HEK293 (cell line): Measurements from ENCODE around the gene TRNP1.

Source experiments
- CTCF ChIA-PET: fragments of 350-600 bp; formaldehyde crosslinking; extraction: SDS; loops from one replicate; lab custom pipeline; 2021; ENCODE audit warnings: antibody characterized with exemption; lab: Yijun Ruan, JAX
- POLR2A ChIA-PET: fragments of 300-600 bp; formaldehyde crosslinking; extraction: SDS; loops from one replicate; lab custom pipeline; 2020; ENCODE audit warnings: antibody characterized with exemption, inconsistent platforms; lab: Yijun Ruan, JAX
- H3K27ac ChIP-seq: fragments of 200-500 bp; sonication (Bioruptor generic); 2 replicates; pipeline ENCODE4 v1.5.1; 2014; ENCODE audit warnings: low read depth, low read length, control low read depth, inconsistent platforms; ENCODE audit errors: extremely low read depth
- H3K36me3 ChIP-seq, 2 experiments: fragments of 200-500 bp in 1 of 2; sonication (Bioruptor generic) in 1 of 2; 1 replicate in 1 of 2; 2 replicates in 1 of 2; pipeline ENCODE4 v1.5.1; 2014 to 2017; ENCODE audit warnings: inconsistent platforms in 2 of 2, low read length in 2 of 2; ENCODE audit not compliant: control insufficient read depth in 2 of 2, insufficient read depth in 1 of 2
- H3K4me1 ChIP-seq: fragments of 200-500 bp; sonication (Bioruptor generic); 2 replicates; pipeline ENCODE4 v1.5.1; 2014; ENCODE audit warnings: mild to moderate bottlenecking, low read length, inconsistent platforms; ENCODE audit not compliant: control insufficient read depth, insufficient read depth
- H3K4me3 ChIP-seq: 2 replicates; pipeline ENCODE4 v1.5.1; 2011; ENCODE audit warnings: low read depth, mild to moderate bottlenecking, control low read depth, low read length, moderate library complexity
- H3K9me3 ChIP-seq: fragments of 200-500 bp; sonication (Bioruptor generic); 2 replicates; pipeline ENCODE4 v1.5.1; 2014; ENCODE audit warnings: low read depth, low read length, inconsistent platforms; ENCODE audit not compliant: control insufficient read depth, insufficient read depth
- EGR2 ChIP-seq: fragments of 450-650 bp; formaldehyde crosslinking; IDR thresholded peaks from 2 replicates; pipeline ENCODE4 v1.5.1; 2016; ENCODE audit warnings: low read depth, missing biosample characterization, missing genetic modification characterization
- GLI2 ChIP-seq: fragments of 450-650 bp; formaldehyde crosslinking; IDR thresholded peaks from 2 replicates; pipeline ENCODE4; 2017; ENCODE audit warnings: missing biosample characterization, missing genetic modification characterization, low read depth, borderline replicate concordance
- KLF8 ChIP-seq: fragments of 450-650 bp; formaldehyde crosslinking; IDR thresholded peaks from 2 replicates; pipeline ENCODE4 v1.5.1; 2016; ENCODE audit warnings: missing biosample characterization, missing genetic modification characterization
- OSR2 ChIP-seq: fragments of 450-650 bp; formaldehyde crosslinking; IDR thresholded peaks from 2 replicates; pipeline ENCODE4 v1.5.1; 2016; ENCODE audit warnings: missing biosample characterization, missing genetic modification characterization
- PRDM1 ChIP-seq: fragments of 450-650 bp; formaldehyde crosslinking; IDR thresholded peaks from 2 replicates; pipeline ENCODE4; 2016; ENCODE audit warnings: missing biosample characterization, missing genetic modification characterization
- SCRT1 ChIP-seq: fragments of 450-650 bp; formaldehyde crosslinking; IDR thresholded peaks from 2 replicates; pipeline ENCODE4 v1.5.1; 2016; ENCODE audit warnings: missing biosample characterization, missing genetic modification characterization, borderline replicate concordance
- WT1 ChIP-seq: fragments of 450-650 bp; formaldehyde crosslinking; IDR thresholded peaks from 2 replicates; pipeline ENCODE4 v1.5.1; 2016; ENCODE audit warnings: missing biosample characterization, missing genetic modification characterization
- ZBTB20 ChIP-seq: fragments of 450-650 bp; formaldehyde crosslinking; IDR thresholded peaks from 2 replicates; pipeline ENCODE4 v1.5.1; 2016; ENCODE audit warnings: missing biosample characterization, missing genetic modification characterization
- ZFHX2 ChIP-seq: fragments of 450-650 bp; formaldehyde crosslinking; conservative IDR thresholded peaks from 2 replicates; pipeline ENCODE4 v1.5.1; 2016; ENCODE audit warnings: missing biosample characterization, missing genetic modification characterization
- ZNF121 ChIP-seq: fragments of 450-650 bp; formaldehyde crosslinking; IDR thresholded peaks from 2 replicates; pipeline ENCODE4 v1.5.1; 2016; ENCODE audit warnings: missing biosample characterization, missing genetic modification characterization
- ZNF248 ChIP-seq: fragments of 450-650 bp; formaldehyde crosslinking; IDR thresholded peaks from 2 replicates; pipeline ENCODE4 v1.5.1; 2017; ENCODE audit warnings: missing biosample characterization, missing genetic modification characterization
- ZNF292 ChIP-seq: fragments of 450-650 bp; formaldehyde crosslinking; IDR thresholded peaks from 2 replicates; pipeline ENCODE4 v1.5.1; 2016; ENCODE audit warnings: low read depth, missing biosample characterization, missing genetic modification characterization, borderline replicate concordance
- ZNF341 ChIP-seq: fragments of 450-650 bp; formaldehyde crosslinking; IDR thresholded peaks from 2 replicates; pipeline ENCODE4; 2016; ENCODE audit warnings: low read depth, missing biosample characterization, missing genetic modification characterization
- ZNF366 ChIP-seq: fragments of 450-650 bp; formaldehyde crosslinking; conservative IDR thresholded peaks from 2 replicates; pipeline ENCODE4 v1.5.1; 2016; ENCODE audit warnings: missing biosample characterization, missing genetic modification characterization
- ZNF426 ChIP-seq: fragments of 450-650 bp; formaldehyde crosslinking; IDR thresholded peaks from 2 replicates; pipeline ENCODE4 v1.5.1; 2017; ENCODE audit warnings: missing biosample characterization, missing genetic modification characterization, mild to moderate bottlenecking, inconsistent platforms, moderate library complexity
- ZNF473 ChIP-seq: fragments of 450-650 bp; formaldehyde crosslinking; IDR thresholded peaks from 2 replicates; pipeline ENCODE4 v1.5.1; 2017; ENCODE audit warnings: missing biosample characterization, missing genetic modification characterization
- ZNF48 ChIP-seq: fragments of 450-650 bp; formaldehyde crosslinking; IDR thresholded peaks from 2 replicates; pipeline ENCODE4 v1.5.1; 2016; ENCODE audit warnings: missing biosample characterization, missing genetic modification characterization
- ZNF621 ChIP-seq: fragments of 450-650 bp; formaldehyde crosslinking; IDR thresholded peaks from 2 replicates; pipeline ENCODE4 v1.5.1; 2017; ENCODE audit warnings: missing biosample characterization, missing genetic modification characterization
- ZNF654 ChIP-seq: fragments of 450-650 bp; formaldehyde crosslinking; IDR thresholded peaks from 2 replicates; pipeline ENCODE4 v1.5.1; 2016; ENCODE audit warnings: low read depth, missing biosample characterization, missing genetic modification characterization
- ZNF747 ChIP-seq: fragments of 450-650 bp; formaldehyde crosslinking; IDR thresholded peaks from 2 replicates; pipeline ENCODE4 v1.5.1; 2016; ENCODE audit warnings: missing biosample characterization, missing genetic modification characterization
- TF ChIP-seq, protein P1 (sequence below): fragments of 450-650 bp; formaldehyde crosslinking; IDR thresholded peaks from 2 replicates; pipeline ENCODE4 v1.5.1; 2016; ENCODE audit warnings: missing biosample characterization, missing genetic modification characterization

TRNP1 gene

DNA sequence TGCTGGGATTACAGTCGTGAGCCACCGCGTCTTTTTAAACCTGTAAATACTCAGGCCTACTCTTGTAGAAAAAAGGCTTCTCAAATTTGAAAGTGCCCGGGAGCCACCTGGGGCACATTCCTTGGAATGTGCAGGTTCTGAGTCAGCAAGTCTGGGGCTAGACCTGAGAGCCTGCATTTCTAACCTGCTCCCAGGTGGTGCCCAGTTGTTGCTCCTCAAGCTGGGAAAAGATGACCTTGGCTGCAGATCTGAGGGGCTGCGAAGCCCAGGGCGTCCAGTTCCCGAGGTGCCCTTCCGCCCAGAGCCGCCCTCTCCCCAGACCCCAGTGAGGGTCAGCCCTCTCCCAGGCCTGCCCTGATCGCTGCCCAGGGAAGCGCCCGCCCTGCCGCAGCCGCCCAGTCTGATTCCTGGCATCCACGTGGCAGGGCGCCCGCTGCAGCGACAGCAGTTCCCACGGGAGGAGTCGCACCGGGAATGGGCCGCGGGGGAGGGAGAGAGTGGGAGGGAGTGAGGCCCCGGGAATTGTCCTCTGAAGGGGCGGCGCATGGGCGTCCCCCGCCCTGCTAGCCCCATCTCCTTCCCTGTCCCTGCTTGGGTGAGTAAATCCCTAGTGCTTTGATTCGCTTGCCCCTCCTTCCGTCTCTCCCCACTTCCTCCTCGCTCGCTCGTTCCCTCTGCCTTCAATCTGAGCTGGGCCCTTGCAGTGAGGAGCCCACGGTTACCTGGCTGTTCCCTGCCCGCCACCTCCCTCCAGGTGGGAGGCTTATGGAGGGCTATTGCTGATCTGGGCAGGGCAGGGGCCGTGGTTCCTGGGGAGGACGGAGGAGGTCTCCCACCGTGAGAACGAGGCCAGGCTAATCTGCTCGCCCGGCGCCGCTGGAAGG, 38.0 kb downstream of the TRNP1 start:
- CTCF ChIA-PET, result interaction anchor here (0.6 to 6.9 kb wide), 4 partner anchors 14 to 184 kb away, joined by 3 to 74 read pairs (median 3); no protein-coding TSS in a partner anchor
- H3K9me3 ChIP-seq, result no peaks in the 10 kb centered on the region
- H3K4me1 ChIP-seq, result no peaks in the 10 kb centered on the region
- no peaks in the 10 kb centered on the region for H3K36me3 ChIP-seq
- no peak overlapping the region for H3K4me3 ChIP-seq
- TF ChIP-seq SCRT1, result no peak
- peak; percentile 94 for TF ChIP-seq ZFHX2 (tag by site-specific recombination)
- no peak for TF ChIP-seq ZNF621 (tag by site-specific recombination)
- TF ChIP-seq ZNF366 (tag by site-specific recombination), result no peak
- TF ChIP-seq KLF8, result no peak
- TF ChIP-seq ZNF747 (tag by site-specific recombination), result no peak
- no peak for TF ChIP-seq ZNF426 (tag by site-specific recombination)
- peak; percentile 93 for TF ChIP-seq EGR2 (tag by site-specific recombination)
- no peak for TF ChIP-seq WT1 (tag by site-specific recombination)
- TF ChIP-seq ZNF341, result peak; percentile 57; the same call in 1 of the 2 replicates
- TF ChIP-seq ZNF654 (tag by site-specific recombination), result no peak
- no peak for TF ChIP-seq ZNF121
- TF ChIP-seq ZNF248, result no peak
- TF ChIP-seq ZNF292 (tag by site-specific recombination), result no peak
- TF ChIP-seq, protein P1, sequence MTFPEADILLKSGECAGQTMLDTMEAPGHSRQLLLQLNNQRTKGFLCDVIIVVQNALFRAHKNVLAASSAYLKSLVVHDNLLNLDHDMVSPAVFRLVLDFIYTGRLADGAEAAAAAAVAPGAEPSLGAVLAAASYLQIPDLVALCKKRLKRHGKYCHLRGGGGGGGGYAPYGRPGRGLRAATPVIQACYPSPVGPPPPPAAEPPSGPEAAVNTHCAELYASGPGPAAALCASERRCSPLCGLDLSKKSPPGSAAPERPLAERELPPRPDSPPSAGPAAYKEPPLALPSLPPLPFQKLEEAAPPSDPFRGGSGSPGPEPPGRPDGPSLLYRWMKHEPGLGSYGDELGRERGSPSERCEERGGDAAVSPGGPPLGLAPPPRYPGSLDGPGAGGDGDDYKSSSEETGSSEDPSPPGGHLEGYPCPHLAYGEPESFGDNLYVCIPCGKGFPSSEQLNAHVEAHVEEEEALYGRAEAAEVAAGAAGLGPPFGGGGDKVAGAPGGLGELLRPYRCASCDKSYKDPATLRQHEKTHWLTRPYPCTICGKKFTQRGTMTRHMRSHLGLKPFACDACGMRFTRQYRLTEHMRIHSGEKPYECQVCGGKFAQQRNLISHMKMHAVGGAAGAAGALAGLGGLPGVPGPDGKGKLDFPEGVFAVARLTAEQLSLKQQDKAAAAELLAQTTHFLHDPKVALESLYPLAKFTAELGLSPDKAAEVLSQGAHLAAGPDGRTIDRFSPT (tag by site-specific recombination), result no peak
- TF ChIP-seq GLI2 (tag by site-specific recombination), result no peak
- no peak overlapping the region for H3K27ac ChIP-seq
- POLR2A ChIA-PET, result no interaction called here

DNA sequence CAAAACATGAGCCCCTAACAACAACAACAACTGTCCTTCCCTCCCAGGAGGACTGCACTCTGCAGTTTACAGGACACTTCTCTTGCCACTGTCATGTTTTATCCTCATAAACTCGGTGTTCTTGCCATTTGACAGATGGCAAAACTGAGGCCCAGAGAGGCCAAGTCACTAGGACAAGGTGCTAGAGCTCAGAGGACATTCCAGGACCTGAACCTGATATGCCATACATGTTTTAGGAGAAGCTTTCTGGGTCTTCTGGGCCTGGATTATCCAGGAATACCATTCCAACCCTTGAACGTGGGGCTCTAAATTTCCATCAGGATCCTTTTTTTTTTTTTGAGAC, 38.6 kb downstream of the TRNP1 start:
- ChIA-PET POLR2A (no interaction called here), CTCF (interaction anchor here (0.7 to 6.9 kb wide), 2 partner anchors 13 to 24 kb away, joined by 3 to 74 read pairs; no protein-coding TSS in a partner anchor)
- no peaks in the 10 kb centered on the region for H3K4me1 ChIP-seq
- no peak overlapping the region for H3K27ac ChIP-seq
- no peak for TF ChIP-seq ZBTB20 (tag by site-specific recombination)
- no peak for TF ChIP-seq EGR2 (tag by site-specific recombination)
- TF ChIP-seq OSR2 (tag by site-specific recombination), result no peak
- TF ChIP-seq ZNF473 (tag by site-specific recombination), result no peak
- TF ChIP-seq ZFHX2 (tag by site-specific recombination), result no peak
- TF ChIP-seq PRDM1 (tag by site-specific recombination), result no peak
- no peak for TF ChIP-seq ZNF48
- H3K9me3 ChIP-seq, result no peaks in the 10 kb centered on the region
- no peaks in the 10 kb centered on the region for H3K36me3 ChIP-seq
- H3K4me3 ChIP-seq, result no peak overlapping the region
